Progenitor cell of endocrine pancreas (in vitro differentiated cells): Measurements from ENCODE around the gene SOCS1. TPM values are rescaled to one million over a fixed set of nuclear protein-coding genes. Genes with fewer than 3 reads are reported as not detected.
A peak's percentile ranks its signal among the peaks of the same experiment; 100 is the strongest.

ENCODE experiments used
- DNase-seq: peaks from one replicate; pipeline ENCODE4 v3.0.0; 2021; ENCODE audit warnings: low spot score; ENCODE audit not compliant: unreplicated experiment
- H3K27ac Mint-ChIP-seq: 2 replicates; pipeline ENCODE4 v1.8.0; 2021; ENCODE audit warnings: mild to moderate bottlenecking, moderate library complexity, mixed read lengths
- H3K27me3 Mint-ChIP-seq: 2 replicates; pipeline ENCODE4 v1.8.0; 2021; ENCODE audit warnings: mixed read lengths
- H3K36me3 Mint-ChIP-seq: 2 replicates; pipeline ENCODE4 v1.8.0; 2022; ENCODE audit warnings: mixed read lengths; ENCODE audit not compliant: insufficient read depth
- H3K4me1 Mint-ChIP-seq: 2 replicates; pipeline ENCODE4 v1.8.0; 2021; ENCODE audit warnings: low read depth, mixed read lengths
- H3K4me3 Mint-ChIP-seq: 2 replicates; pipeline ENCODE4 v1.8.0; 2021; ENCODE audit warnings: low read depth, mild to moderate bottlenecking, moderate library complexity, mixed read lengths
- H3K9me3 Mint-ChIP-seq: 2 replicates; pipeline ENCODE4 v1.8.0; 2021; ENCODE audit warnings: low read depth, mixed read lengths
- total RNA-seq: library from RNA; stranded (reverse); gene quantifications from 2 replicates; pipeline ENCODE4 v1.2.1, GENCODE V29; 2021
- TF ChIP-seq, protein P1 (sequence below): fragments of 200-600 bp; sonication (generic); IDR thresholded peaks from one replicate; pipeline ENCODE4 v1.5.0; 2021; ENCODE audit warnings: antibody characterized with exemption, mild to moderate bottlenecking; ENCODE audit not compliant: unreplicated experiment

Gene SOCS1
- total RNA-seq, 1 donor from 2014 or later: 6.6 TPM

DNA sequence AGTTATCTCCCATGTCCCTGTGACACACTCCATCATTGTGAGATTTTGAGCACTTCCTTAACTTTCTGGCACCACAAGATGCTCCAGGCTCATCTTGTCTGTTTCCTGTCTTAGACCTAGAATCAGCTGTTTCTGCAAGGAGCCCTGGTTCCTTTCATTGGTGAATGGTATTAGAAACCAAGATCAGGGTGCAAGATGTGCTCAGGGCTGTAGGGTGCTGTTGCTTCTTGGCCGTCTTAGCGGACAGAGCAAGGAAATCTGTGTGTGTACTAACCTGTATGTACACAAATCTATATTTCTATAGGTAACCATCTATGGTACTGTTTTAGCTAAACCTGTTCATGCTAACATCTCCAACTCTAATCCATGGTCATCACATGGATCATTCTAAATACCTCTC, 33.2 kb upstream of the SOCS1 start:
- no peak for DNase-seq
- Mint-ChIP-seq H3K36me3 (no peaks in the 10 kb centered on the region), H3K4me3 (no peak overlapping the region), H3K27me3 (no peaks in the 10 kb centered on the region), H3K27ac (no peak overlapping the region), H3K4me1 (peaks cover 8% of the 10 kb centered on the region), H3K9me3 (no peaks in the 10 kb centered on the region)
- TF ChIP-seq, protein P1, sequence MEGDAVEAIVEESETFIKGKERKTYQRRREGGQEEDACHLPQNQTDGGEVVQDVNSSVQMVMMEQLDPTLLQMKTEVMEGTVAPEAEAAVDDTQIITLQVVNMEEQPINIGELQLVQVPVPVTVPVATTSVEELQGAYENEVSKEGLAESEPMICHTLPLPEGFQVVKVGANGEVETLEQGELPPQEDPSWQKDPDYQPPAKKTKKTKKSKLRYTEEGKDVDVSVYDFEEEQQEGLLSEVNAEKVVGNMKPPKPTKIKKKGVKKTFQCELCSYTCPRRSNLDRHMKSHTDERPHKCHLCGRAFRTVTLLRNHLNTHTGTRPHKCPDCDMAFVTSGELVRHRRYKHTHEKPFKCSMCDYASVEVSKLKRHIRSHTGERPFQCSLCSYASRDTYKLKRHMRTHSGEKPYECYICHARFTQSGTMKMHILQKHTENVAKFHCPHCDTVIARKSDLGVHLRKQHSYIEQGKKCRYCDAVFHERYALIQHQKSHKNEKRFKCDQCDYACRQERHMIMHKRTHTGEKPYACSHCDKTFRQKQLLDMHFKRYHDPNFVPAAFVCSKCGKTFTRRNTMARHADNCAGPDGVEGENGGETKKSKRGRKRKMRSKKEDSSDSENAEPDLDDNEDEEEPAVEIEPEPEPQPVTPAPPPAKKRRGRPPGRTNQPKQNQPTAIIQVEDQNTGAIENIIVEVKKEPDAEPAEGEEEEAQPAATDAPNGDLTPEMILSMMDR: no peak

DNA sequence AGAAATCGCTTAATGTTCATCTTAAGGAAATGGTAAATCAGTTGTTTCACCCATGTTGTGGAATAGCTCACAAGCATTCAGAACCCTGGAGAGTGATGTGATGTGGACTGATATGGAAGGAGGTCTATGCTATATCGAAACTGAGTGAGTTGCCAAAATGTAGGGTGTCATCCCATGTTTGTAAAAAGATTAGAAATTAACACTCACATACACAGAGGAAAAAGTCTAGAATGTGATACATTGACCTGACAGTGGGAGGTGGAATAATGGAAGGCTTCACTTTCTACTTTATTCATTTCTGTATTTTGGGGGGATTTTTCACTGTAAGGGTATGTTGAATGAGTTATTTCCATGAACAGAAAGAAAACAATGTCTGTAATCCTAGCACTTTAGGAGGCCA, 29.8 kb upstream of the SOCS1 start:
- Mint-ChIP-seq H3K27ac (no peak overlapping the region), H3K4me3 (no peak overlapping the region), H3K4me1 (peaks cover 11% of the 10 kb centered on the region), H3K27me3 (no peaks in the 10 kb centered on the region), H3K9me3 (no peaks in the 10 kb centered on the region), H3K36me3 (no peaks in the 10 kb centered on the region)
- TF ChIP-seq, protein P1: no peak
- DNase-seq: no peak

DNA sequence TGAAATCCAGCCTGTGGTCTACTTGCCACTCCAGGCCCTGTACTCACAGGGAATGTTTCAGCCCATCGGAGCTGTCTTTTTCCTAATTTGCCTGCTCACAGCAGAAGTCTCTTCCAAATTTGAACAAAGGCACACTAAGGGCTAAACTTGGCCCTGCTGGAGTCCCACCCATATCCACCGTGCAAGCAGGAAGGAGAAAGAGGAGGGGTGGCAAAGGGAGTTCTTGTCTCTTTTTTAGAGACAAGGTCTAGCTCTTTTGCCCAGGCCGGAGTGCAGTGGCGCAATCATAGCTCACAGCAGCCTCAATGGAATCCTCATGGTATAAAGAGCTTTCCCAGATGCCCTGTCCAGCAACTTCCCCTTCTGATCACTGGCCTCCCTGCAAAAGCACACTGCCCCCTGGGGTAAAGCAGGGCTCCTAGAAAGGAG, 27.8 kb upstream of the SOCS1 start:
- TF ChIP-seq, protein P1: no peak
- H3K9me3 Mint-ChIP-seq: no peaks in the 10 kb centered on the region
- H3K27me3 Mint-ChIP-seq: no peaks in the 10 kb centered on the region
- H3K4me1 Mint-ChIP-seq: peaks cover 28% of the 10 kb centered on the region
- H3K27ac Mint-ChIP-seq: no peak overlapping the region
- H3K36me3 Mint-ChIP-seq: no peaks in the 10 kb centered on the region
- no peak for DNase-seq
- H3K4me3 Mint-ChIP-seq: no peak overlapping the region

DNA sequence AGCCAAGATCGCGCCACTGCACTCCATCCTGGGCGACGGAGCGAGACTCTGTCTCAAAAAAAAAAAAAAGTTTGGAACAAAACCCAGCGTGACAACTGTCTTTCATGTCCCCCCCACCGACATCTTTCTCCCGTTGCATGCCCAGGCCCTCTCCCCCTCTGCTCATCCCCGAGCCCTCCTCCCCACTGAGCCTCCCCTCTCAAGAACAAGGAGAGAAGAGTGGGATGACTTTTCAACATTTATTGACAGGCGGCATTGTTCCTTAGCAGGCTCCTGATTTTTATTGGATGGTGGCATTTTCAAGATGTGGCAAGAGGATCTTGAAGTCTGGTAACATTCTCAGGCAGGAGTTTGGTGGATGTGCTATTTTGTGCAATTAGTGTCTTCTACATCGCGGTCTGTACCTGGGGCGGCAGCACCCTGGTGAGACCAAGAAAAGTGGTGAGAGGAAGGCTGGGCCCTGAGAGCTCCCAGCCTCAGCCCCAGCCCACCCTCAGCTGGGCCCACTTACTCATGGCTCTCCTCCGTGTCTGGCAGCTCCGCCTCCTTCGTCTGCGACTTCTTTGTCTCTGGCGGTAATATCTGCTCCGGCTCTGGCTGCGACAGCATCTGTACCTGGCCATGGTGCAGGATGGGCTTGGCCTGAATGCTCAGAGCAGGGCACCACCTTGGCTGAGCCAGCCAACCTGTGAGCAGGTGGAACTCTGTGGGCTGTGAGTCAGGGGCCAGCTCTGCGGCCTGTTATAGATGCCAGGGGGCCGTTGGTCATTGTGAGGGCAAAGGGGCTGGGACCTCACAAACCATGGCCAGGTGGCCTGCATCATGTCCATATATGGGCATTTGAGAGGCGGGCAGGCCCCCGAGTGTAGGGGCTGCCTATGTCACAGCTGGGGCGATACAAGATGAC, 24.9 kb upstream of the SOCS1 start, which contains the start of gene PRM1:
TSS of gene PRM1 (minus strand) at position 715 of the 907 bp plus-strand sequence. CDS start at position 623, 92 bp downstream.
- no peak for DNase-seq
- Mint-ChIP-seq H3K27ac (peak within 1 kb of the TSS; percentile 80), H3K4me3 (no peak within 1 kb of the TSS), H3K4me1 (peaks cover 29% of the 10 kb centered on the region), H3K9me3 (peaks cover 2% of the 10 kb centered on the region), H3K36me3 (no peaks in the 10 kb centered on the region), H3K27me3 (no peaks in the 10 kb centered on the region)
- TF ChIP-seq, protein P1: no peak

DNA sequence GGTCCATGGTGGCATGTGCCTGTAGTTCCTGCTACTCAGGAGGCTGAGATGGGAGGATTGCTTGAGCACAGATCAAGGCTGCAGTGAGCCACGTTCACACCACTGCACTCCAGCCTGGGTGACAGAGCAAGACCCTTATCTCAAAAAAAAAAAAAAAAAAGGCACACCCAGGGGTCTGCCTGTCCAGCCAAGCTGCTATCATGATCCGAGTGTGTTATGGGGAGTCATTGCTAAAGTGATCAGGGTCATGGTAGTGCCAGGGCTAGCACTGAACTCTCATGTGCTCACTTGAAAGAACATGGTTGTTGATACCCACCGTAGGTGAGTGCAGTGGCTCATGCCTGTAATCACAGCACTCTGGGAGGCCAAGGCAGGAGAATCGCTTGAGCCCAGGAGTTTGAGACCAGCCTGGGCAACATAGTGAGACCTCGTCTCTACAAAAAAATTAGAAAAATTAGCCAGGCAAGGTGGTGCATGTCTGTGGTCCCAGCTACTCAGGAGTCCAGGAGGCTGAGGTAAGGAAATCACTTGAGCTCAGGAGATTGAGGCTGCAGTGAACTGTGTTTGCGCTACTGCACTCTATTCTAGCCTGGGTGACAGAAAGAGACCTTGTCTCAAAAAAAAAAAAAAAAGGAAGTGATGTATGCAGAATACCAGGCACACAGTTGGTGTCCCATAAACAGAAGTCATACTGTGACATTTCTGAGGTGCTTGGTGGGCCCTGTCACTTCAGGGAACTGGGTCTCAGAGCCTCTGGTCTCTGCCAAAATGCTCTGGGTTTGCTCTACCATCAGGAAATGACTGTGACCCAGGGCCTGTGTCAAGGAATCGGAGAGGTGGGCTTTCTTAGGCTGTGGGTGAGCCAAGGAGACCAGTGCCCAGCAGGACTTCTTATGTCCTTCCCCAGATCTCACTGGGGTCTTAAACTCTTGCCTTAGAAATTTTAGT, 23.0 kb upstream of the SOCS1 start:
- Mint-ChIP-seq H3K4me3 (peak overlapping the region; percentile 7), H3K36me3 (no peaks in the 10 kb centered on the region), H3K27me3 (no peaks in the 10 kb centered on the region), H3K9me3 (peaks cover 2% of the 10 kb centered on the region), H3K27ac (peak overlapping the region; percentile 80), H3K4me1 (peaks cover 29% of the 10 kb centered on the region)
- TF ChIP-seq, protein P1: no peak
- DNase-seq: no peak
